Liver (tissue), 9 donors: Measurements from ENCODE around the gene SMYD3. TPM values are rescaled to one million over a fixed set of nuclear protein-coding genes. Genes with fewer than 3 reads are reported as not detected.

Experiments used
- DNase-seq: peaks from one replicate; pipeline ENCODE4 v3.0.0-alpha.2; 2017; ENCODE audit warnings: low spot score
- H3K27ac ChIP-seq, 2 donors: one replicate each; pipeline ENCODE4 v1.7.0; 2013; ENCODE audit warnings: inconsistent platforms in 2 of 2, low read length in 2 of 2, control low read depth in 1 of 2, low read depth in 1 of 2, mild to moderate bottlenecking in 1 of 2
- H3K27me3 ChIP-seq, 4 donors: one replicate each; pipeline versions ENCODE4 v1.6.1 to v1.7.0; 2013; ENCODE audit warnings: low read length in 3 of 4, inconsistent platforms in 1 of 4, mild to moderate bottlenecking in 1 of 4, moderate library complexity in 1 of 4; ENCODE audit not compliant: control insufficient read depth in 4 of 4, insufficient read depth in 4 of 4
- H3K36me3 ChIP-seq, 4 donors: one replicate each; pipeline versions ENCODE4 v1.6.1 to v1.7.0; 2013; ENCODE audit warnings: low read length in 3 of 4, mild to moderate bottlenecking in 3 of 4, low read depth in 1 of 4, moderate library complexity in 1 of 4; ENCODE audit not compliant: control insufficient read depth in 4 of 4, insufficient read depth in 3 of 4
- H3K4me1 ChIP-seq, 4 donors: one replicate each; pipeline versions ENCODE4 v1.6.1 to v1.7.0; 2013; ENCODE audit warnings: low read length in 3 of 4, mild to moderate bottlenecking in 3 of 4, moderate library complexity in 1 of 4; ENCODE audit not compliant: control insufficient read depth in 4 of 4, insufficient read depth in 4 of 4
- H3K4me3 ChIP-seq, 3 donors: one replicate each; pipeline versions ENCODE4 v1.6.1 to v1.7.0; 2013; ENCODE audit warnings: low read length in 3 of 3, control low read depth in 1 of 3, low read depth in 1 of 3, mild to moderate bottlenecking in 1 of 3
- H3K9ac ChIP-seq, 2 donors: one replicate each; pipeline ENCODE4 v1.7.0; 2013; ENCODE audit warnings: low read length in 2 of 2, mild to moderate bottlenecking in 2 of 2, moderate library complexity in 2 of 2, control low read depth in 1 of 2, low read depth in 1 of 2
- H3K9me3 ChIP-seq, 4 donors: one replicate each; pipeline versions ENCODE4 v1.6.1 to v1.7.0; 2013; ENCODE audit warnings: low read length in 3 of 4; ENCODE audit not compliant: control insufficient read depth in 4 of 4
- ATF3 ChIP-seq: IDR thresholded peaks from 2 replicates; pipeline ENCODE4 v1.6.1; 2016; ENCODE audit warnings: antibody characterized with exemption
- CTCF ChIP-seq: fragments of 150-350 bp; IDR thresholded peaks from 2 replicates; pipeline ENCODE4 v1.5.1; 2017; ENCODE audit warnings: improper control_type of control experiment, low read depth, low read length; ENCODE audit not compliant: missing input control
- EGR1 ChIP-seq, 2 donors: IDR thresholded peaks; 2 replicates each; pipeline ENCODE4 v1.6.1; 2016 to 2018; ENCODE audit warnings: antibody characterized with exemption in 2 of 2, low read depth in 2 of 2
- GABPA ChIP-seq, 2 donors: IDR thresholded peaks in 1 of 2; conservative IDR thresholded peaks in 1 of 2; 2 replicates each; pipeline ENCODE4 v1.6.1; 2016; ENCODE audit warnings: antibody characterized with exemption in 2 of 2, mild to moderate bottlenecking in 1 of 2, moderate library complexity in 1 of 2
- HNF4A ChIP-seq, 2 donors: conservative IDR thresholded peaks; 2 replicates each; pipeline ENCODE4 v1.6.1; 2016; ENCODE audit warnings: antibody characterized with exemption in 2 of 2, mild to moderate bottlenecking in 2 of 2
- HNF4G ChIP-seq: IDR thresholded peaks from 2 replicates; pipeline ENCODE4 v1.6.1; 2016; ENCODE audit warnings: antibody characterized with exemption
- JUND ChIP-seq, 2 donors: IDR thresholded peaks; 2 replicates each; pipeline ENCODE4 v1.6.1; 2016; ENCODE audit warnings: antibody characterized with exemption in 2 of 2
- MAX ChIP-seq: IDR thresholded peaks from 2 replicates; pipeline ENCODE4 v1.6.1; 2016; ENCODE audit warnings: antibody characterized with exemption
- NR2F2 ChIP-seq: IDR thresholded peaks from 2 replicates; pipeline ENCODE4 v1.6.1; 2016; ENCODE audit warnings: antibody characterized with exemption
- RAD21 ChIP-seq, 2 donors: IDR thresholded peaks; 2 replicates each; pipeline ENCODE4 v1.6.1; 2016; ENCODE audit warnings: antibody characterized with exemption in 2 of 2, mild to moderate bottlenecking in 2 of 2
- REST ChIP-seq: IDR thresholded peaks from 2 replicates; pipeline ENCODE4 v1.6.1; 2016; ENCODE audit warnings: antibody characterized with exemption, mild to moderate bottlenecking
- RXRA ChIP-seq, 2 donors: IDR thresholded peaks; 2 replicates each; pipeline ENCODE4 v1.6.1; 2017 to 2018; ENCODE audit warnings: antibody characterized with exemption in 2 of 2, mild to moderate bottlenecking in 1 of 2
- ZBTB33 ChIP-seq: IDR thresholded peaks from 2 replicates; pipeline ENCODE4 v1.6.1; 2016; ENCODE audit warnings: antibody characterized with exemption
- WGBS: extraction: QIAGEN DNeasy Blood & Tissue Kit; methylation state at CpG from one replicate; pipeline ENCODE4 v1.1.7; 2013; 5-methylcytosine and 5-hydroxymethylcytosine counted together
- polyA plus RNA-seq, 2 donors: library from polyadenylated mRNA; stranded (reverse) in 1 of 2; unstranded in 1 of 2; fragments of 200-250 nt in 1 of 2; fragments of >200 nt in 1 of 2; fragmentation: Nextera tagmentation in 1 of 2; extraction: Ambion mirVana in 1 of 2; gene quantifications; one replicate each; pipeline versions ENCODE4 v1.2.1 to v1.2.3, GENCODE V29; 2013 to 2015
- total RNA-seq, 2 donors: library from RNA; depleted of rRNA; stranded (reverse); fragments of >200 nt; gene quantifications; one replicate each; pipeline ENCODE4 v1.2.3, GENCODE V29; 2014
- donor health status: healthy.
- donor health status: healthy.
- donor health status: healthy.
- donor health status: healthy.
- donor health status: healthy.

Gene SMYD3
- total and polyA plus RNA-seq, 4 donors = 3.1 to 9.1 (median 8.0) TPM

- Histone ChIP-seq H3K9ac (no peak overlapping the region), H3K4me1 (no peaks in the 10 kb centered on the region), H3K9me3 (no peaks in the 10 kb centered on the region), H3K4me3 (no peak overlapping the region), H3K27me3 (no peaks in the 10 kb centered on the region), H3K36me3 (no peaks in the 10 kb centered on the region), H3K27ac (no peak overlapping the region)
- no peak for TF ChIP-seq EGR1 (IDR thresholded peaks at IDR 0.05; ENCODE audit: low read depth in 2 of 2)
- TF ChIP-seq GABPA (IDR thresholded peaks at IDR 0.05 in 1 of 2, conservative IDR thresholded peaks at IDR 0.05 in 1 of 2) = no peak
- no peak for TF ChIP-seq HNF4A (conservative IDR thresholded peaks at IDR 0.05)
- no peak for TF ChIP-seq JUND (IDR thresholded peaks at IDR 0.05)
- TF ChIP-seq ATF3 = no peak
- TF ChIP-seq RAD21 (IDR thresholded peaks at IDR 0.05) = no peak
- DNase-seq = no peak
- 96% methylated on average over 1 of the region's 1 CpG for WGBS
Observed at GRCh38 chr1:246471688-246472087, 35.4 kb downstream of the SMYD3 start.

- Histone ChIP-seq H3K9ac (no peak overlapping the region), H3K36me3 (no peaks in the 10 kb centered on the region), H3K4me3 (no peak overlapping the region), H3K9me3 (no peaks in the 10 kb centered on the region), H3K27me3 (no peaks in the 10 kb centered on the region), H3K4me1 (no peaks in the 10 kb centered on the region), H3K27ac (no peak overlapping the region)
- DNase-seq = no peak
- no peak for TF ChIP-seq ATF3
- TF ChIP-seq RXRA (IDR thresholded peaks at IDR 0.05) = no peak
- TF ChIP-seq MAX = no peak
- TF ChIP-seq ZBTB33 = no peak
- peak; percentile 4 to 34 for TF ChIP-seq HNF4A (conservative IDR thresholded peaks at IDR 0.05)
- no peak for TF ChIP-seq CTCF
- 87% methylated on average over 1 of the region's 1 CpG for WGBS
Observed at GRCh38 chr1:246470585-246470984, 36.5 kb downstream of the SMYD3 start.

- no peak for DNase-seq
- Histone ChIP-seq H3K9me3 (no peaks in the 10 kb centered on the region), H3K27me3 (no peaks in the 10 kb centered on the region), H3K4me3 (no peak overlapping the region), H3K36me3 (no peaks in the 10 kb centered on the region), H3K9ac (no peak overlapping the region), H3K4me1 (no peaks in the 10 kb centered on the region), H3K27ac (no peak overlapping the region)
- WGBS = 94% methylated on average over 2 of the region's 2 CpGs
- TF ChIP-seq HNF4G (no peak), ATF3 (no peak), GABPA (IDR thresholded peaks at IDR 0.05 in 1 of 2, conservative IDR thresholded peaks at IDR 0.05 in 1 of 2) (no peak), NR2F2 (no peak), REST (no peak), ZBTB33 (no peak), CTCF (no peak)
Observed at GRCh38 chr1:246462986-246463385, 44.1 kb downstream of the SMYD3 start.
